GM19240 (cell line): Measurements from ENCODE around the gene PRKCA.
"Not testable (repeated sequence)": the region's sequence is repeated elsewhere in the genome, so short reads cannot be mapped to it uniquely, and the experiment has no call there.

Experiments used
- DNase-seq: peaks from one replicate; pipeline ENCODE4 v3.0.0; 2011; ENCODE audit warnings: low spot score; ENCODE audit not compliant: insufficient read length

PRKCA gene

DNA sequence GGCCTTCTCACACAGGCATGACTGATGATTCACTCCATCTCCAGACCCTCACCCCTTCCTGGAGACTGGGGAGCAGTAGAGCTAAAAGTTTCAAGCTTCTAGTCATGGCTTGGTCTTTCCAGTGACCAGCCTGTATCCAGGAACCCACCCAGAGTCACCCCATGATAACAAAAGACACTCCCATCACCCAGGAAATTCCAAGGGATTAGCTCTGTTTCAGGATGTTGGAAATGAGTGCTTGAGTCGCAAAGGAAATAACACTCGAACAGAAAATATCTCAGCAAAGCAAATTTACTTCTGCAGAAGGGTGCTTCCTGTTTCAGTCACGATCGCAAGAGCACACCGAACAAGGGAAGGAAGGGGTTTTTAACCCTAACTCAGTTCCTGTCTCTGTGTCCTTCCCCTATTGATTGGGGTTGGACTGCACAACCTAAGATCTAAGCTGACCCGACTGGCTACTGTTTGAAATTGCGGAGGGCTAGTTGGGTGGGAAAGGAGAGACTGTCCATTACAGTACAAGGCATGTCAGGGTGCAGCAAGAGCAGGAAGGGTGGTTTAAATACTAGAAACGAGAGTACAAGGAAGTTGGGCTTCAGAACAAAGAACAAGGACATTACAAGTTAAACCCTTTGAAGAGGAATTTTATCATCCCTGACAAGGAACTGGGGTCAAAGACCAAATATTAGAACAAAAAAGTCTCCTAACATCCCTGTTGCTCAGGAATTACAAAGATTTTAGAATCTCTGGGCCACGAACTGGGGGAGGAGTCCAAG is 308.1 kb downstream of the PRKCA start:
- no peak for DNase-seq

GRCh38 chr17:66611397-66611796 is 309.0 kb downstream of the PRKCA start:
- no peak for DNase-seq

DNA sequence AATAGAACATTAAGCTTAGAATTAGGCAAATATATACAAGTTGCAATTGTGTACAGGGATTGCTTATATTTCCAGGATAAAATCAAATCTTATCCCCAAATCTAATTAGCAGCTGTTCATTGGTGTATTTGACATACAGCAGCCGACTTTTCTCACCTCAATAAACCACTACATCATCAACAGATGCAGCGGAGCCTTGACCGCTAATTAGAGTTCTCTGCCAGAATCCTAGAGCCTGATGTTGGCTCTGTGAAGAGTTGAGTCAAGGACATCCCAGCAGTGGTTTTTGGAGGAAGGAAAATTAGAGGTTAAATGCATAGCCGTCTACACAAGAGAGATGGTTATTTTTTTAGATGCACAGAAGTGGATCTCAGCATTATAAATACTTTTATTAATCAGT is 310.6 kb downstream of the PRKCA start:
- DNase-seq = no peak

DNA sequence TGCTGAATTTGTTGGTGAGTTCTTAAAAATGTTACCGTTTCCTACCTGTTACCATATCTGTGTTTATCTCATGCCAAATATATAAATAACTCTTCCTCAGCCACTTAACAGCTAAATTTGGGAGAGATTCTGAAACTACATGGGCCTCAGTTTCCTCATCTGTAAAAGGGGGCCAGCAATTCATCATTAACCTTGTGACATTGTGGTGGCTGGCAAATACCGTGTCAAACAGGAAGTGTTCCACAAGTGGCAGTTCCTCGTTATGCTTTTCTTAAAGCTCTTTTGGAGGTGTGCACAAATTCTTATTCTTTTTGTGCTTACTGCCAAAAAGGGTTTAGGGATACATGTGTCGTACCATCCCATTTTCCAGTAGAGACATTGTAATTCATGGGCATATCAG is 312.1 kb downstream of the PRKCA start:
- DNase-seq = no peak

DNA sequence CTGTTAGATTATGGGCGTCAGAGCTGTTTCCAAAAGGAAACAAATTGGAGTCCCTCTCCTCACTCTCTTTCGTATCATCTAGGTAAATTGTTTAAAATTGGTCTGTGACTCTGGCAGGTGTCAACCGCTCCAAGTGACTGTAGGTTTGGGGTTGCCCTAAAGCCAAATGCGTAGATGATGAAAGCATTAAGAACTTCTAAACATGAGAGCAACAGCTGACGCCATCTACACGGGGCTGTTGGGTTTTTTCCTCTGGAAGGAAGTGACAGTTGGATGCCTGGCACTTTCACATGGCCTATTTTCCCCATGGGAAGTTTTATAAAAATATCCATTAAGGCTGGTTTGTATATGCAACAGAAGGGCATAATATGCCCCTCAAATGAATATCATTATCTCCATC is 316.8 kb downstream of the PRKCA start:
- no peak for DNase-seq

DNA sequence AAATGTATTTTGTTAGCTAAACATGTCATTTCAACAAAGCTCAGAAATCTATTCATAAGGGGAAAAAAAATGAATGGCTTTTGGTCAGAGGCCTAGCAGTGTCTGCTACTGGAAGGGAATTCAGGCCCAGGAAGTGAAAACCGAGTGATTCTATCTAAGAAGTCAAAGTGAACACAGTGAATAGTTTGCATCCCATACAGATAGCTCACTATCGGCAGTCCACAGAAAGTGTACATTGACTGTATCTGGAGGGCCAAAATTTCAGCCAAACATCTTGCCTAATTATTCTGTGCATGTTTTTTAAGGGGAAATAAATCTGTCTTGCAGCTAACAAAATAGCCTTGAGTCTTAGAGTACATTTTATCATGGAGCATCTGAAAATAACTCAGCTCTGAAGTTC is 318.1 kb downstream of the PRKCA start:
- DNase-seq = no peak

DNA sequence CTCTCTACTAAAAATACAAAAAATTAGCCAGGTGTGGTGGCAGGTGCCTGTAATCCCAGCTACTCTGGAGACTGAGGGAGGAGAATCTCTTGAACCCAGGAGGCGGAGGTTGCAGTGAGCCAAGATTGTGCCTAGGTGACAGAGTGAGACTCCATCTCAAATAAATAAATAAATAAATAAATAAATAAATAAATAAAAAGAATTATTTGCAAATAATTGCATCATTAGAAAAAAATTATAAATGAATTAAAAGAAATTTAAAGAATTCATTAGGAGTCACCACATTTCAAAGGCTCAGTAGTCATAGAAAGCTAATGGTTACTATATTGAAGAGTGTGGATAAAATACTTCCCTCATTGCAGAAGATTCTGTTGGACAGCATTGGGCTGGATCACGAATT is 322.2 kb downstream of the PRKCA start:
- not testable (repeated sequence) for DNase-seq

- DNase-seq = no peak
These were observed 322.9 kb downstream of the PRKCA start for GRCh38 chr17:66625311-66625767.

- DNase-seq = no peak
These were observed 325.6 kb downstream of the PRKCA start for GRCh38 chr17:66627985-66628384.

DNA sequence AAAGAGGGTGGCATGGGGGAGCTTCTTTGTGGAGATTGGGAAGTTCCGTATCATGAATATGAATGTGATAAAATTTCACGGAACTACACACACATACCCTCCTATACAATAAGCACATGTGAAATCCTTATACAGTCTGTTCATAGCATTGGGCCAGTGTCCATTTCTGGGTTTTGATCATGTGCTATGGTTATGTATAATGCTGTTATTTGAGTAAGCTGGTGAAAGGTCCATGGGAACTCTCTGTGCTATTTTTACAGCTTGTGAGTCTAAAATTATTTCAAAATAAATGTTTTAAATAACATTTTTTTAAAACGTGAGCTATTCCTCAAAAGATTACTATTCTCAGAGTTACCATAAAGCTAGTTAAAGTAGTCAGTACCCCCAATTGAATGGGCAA is 327.3 kb downstream of the PRKCA start:
- no peak for DNase-seq

DNA sequence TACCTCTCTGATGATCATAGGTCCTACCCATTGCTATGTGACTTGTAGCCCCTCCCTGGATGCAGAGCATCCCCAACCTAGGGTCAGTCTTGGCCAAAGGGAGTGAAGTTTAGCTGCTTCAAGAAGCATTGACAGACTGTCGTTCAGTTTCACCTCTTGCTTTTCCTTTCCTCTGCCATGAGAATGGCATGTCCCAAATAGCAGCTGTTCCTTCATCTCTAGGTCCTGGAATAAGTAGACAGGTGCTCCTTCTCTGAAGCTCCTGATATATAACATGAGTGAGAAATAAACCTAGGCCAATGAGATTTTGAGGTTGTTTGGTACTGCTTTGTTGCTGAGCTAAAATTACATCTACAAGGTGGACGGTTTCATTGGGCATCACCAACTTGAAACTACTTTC is 328.0 kb downstream of the PRKCA start:
- DNase-seq = no peak

GRCh38 chr17:66630828-66631472 is 328.5 kb downstream of the PRKCA start:
- DNase-seq = no peak

DNA sequence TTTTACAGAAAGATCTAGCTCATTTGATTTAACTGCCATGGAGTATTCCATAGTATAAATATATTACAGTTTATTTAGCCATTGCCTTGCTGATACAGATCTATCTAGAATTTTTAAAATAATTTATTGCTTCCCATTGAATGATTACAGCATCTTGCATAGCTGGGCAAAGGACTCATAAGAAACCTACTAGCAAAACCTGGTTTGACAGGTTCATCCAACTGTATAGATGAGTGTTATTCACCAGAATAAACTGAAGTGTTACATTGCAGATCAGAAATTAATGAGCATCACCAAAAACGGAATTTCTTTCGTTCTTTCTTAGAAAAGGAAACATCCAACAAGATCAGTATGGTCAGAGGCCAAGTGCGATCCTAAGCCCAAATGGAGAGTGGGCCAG is 330.3 kb downstream of the PRKCA start:
- DNase-seq = no peak

DNA sequence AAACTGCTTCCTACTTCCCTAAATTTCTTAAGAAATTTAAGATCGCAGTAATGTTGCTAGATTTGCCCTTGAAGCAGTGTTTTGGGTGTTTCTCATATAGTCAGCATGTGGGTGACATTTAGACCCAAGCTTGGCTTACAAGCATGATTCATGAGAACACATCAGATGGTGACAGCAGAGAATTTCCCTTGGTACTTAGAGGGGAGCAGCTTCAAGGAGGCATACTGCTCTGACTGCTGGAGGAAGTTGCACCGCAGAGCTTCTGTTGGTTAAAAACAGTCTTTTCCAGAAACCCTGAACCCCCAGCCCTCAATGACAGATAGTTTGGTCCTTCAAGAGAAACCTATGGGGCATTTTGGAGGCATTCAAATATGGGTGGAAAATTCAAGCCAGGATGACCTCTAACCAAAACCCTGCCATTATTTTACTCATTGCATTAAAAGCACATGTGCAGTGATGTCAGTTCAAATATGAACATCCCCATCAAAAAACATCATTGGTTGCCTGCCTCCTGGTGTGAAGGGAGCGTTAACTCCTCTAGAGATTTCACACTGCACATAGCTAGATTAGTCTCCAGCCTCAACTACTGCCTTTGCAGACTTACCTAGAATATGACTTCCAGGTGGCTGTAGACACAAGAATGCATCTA is 331.0 kb downstream of the PRKCA start:
- DNase-seq = no peak

GRCh38 chr17:66634193-66634592 is 331.8 kb downstream of the PRKCA start:
- DNase-seq = no peak

DNA sequence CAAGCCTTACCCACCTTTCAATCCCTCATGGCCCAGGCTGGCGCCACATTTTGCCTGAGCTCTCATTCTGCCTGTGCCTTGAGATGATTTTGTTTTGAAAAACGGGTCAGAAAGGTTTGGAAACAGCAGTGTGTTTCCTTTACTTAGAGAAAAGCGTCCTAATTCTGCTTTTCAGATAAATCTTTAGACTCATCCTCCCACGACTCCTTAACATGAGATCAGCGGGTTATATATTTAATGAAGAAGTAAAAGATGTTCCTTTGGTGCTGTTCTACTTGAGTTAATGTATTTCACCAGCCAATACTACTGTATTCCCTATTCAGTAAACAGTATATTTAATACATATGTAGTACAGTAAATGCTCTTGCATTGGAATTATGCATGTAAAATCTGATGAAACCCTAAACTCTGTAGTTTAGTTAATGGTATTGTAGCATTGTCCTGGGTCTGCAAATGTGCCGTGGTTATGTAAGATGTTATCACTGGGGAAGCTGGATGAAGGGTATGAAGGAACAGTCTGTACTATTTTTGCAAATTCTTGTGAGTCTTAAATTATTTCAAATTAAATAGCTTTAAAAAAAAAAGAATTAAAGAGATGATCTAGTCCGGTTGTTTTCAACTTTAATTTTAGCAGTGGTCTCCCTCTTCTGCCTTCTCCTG is 333.1 kb downstream of the PRKCA start:
- no peak for DNase-seq

DNA sequence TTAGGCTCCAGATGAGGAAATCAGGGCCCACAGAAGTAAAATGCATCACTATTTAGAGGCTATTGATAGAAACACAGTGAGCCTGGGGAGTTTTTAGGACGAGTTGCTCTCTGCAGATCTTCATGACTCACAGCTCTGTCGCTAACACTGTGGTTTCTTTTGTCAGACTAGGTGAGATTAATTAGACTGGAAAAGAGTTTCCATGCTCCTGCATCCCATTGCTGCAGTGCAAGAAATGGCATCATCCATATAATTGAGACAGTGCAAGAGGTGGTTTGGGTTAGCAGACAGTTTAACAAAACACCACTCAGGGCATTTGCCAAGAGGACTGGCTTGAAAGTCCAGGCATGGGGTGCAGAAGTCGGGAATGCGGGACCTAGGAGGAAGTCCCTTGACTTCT is 333.7 kb downstream of the PRKCA start:
- no peak for DNase-seq

- no peak for DNase-seq
These were observed 335.1 kb downstream of the PRKCA start for GRCh38 chr17:66637491-66637890.

DNA sequence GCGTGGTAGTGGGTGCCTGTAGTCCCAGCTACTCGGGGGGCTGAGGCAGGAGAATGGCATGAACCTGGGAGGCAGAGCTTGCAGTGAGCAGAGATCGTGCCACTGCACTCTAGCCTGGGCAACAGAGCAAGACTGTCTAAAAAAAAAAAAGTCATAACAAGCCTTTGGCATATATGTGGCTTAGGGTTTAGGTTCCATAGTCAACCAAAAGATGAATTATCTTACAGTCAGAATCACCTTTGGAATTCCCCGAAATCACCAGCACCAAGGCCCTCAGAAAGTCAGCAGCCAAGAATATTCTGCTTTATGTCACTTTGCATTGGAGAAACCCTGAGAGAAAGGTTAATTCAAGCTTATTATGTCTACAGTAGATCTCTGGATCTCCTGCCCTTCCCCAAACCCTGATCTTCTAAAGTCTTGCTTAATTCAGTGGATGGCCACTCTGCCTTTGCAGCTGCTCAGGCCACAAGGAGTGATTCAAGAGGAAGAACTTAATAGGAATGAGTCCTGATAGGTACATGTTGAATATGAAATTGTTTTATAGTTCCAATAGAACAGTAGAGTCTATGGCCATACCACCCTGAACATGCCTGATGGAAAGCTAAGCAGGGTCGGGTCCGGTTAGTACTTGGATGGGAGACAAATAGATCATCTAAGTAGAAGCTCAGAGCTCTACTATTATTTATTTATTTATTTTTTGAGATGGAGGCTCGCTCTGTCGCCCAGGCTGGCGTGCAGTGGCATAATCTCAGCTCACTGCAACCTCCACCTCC is 336.5 kb downstream of the PRKCA start:
- DNase-seq = no peak

GRCh38 chr17:66643815-66644710 is 341.6 kb downstream of the PRKCA start:
- DNase-seq = no peak
